Effector memory CD4-positive, alpha-beta T cell (primary cell): ENCODE measurements around the gene ANXA4.

ENCODE experiments used
- DNase-seq, 3 donors: peaks; one replicate each; pipeline ENCODE4 v3.0.0-alpha.2; 2020
- H3K27ac ChIP-seq: 2 replicates; pipeline ENCODE4 v1.7.0; 2013; ENCODE audit warnings: mild to moderate bottlenecking, low read length, moderate library complexity; ENCODE audit not compliant: insufficient read depth, poor library complexity, severe bottlenecking
- H3K27me3 ChIP-seq: replicated peaks from 2 replicates; pipeline ENCODE4 v1.7.0; 2013; ENCODE audit warnings: mild to moderate bottlenecking, low read length; ENCODE audit not compliant: insufficient read depth, control insufficient read depth, poor library complexity, severe bottlenecking
- H3K36me3 ChIP-seq: 2 replicates; pipeline ENCODE4 v1.7.0; 2013; ENCODE audit warnings: mild to moderate bottlenecking, low read length, moderate library complexity; ENCODE audit not compliant: control insufficient read depth, insufficient read depth
- H3K4me1 ChIP-seq: 2 replicates; pipeline ENCODE4 v1.7.0; 2013; ENCODE audit warnings: low read length, mild to moderate bottlenecking; ENCODE audit not compliant: control insufficient read depth, insufficient read depth, poor library complexity, severe bottlenecking
- H3K4me3 ChIP-seq: 2 replicates; pipeline ENCODE4 v1.7.0; 2013; ENCODE audit warnings: low read length, low read depth, mild to moderate bottlenecking; ENCODE audit not compliant: insufficient read depth, poor library complexity, severe bottlenecking
- H3K9me3 ChIP-seq: 2 replicates; pipeline ENCODE4 v1.7.0; 2013; ENCODE audit warnings: mild to moderate bottlenecking, low read length, moderate library complexity; ENCODE audit not compliant: control insufficient read depth

ANXA4 gene

DNA sequence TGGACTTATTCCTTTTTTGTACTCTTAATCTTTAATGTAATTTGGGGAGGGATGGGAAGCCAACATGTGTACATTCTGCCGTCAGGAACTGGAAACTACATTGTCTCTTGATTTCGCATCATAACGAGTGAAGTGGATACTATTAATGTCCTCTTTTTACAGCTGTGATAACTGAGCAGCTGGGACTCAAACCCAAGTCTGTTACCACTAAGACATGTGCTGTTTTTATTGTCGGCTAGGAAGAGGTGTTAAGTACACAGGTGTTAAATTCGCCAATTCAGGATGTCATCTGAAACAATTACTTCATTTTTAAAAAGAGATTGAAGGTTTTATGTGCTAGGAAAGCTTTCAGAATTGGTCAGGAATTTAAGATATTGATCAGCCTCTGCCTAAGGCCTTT, 94.4 kb downstream of the ANXA4 start:
- Histone ChIP-seq H3K4me3 (no peak overlapping the region), H3K27ac (no peak overlapping the region), H3K4me1 (peaks cover 4% of the 10 kb centered on the region)

GRCh38 chr2:69837533-69837932, 95.6 kb downstream of the ANXA4 start:
- Histone ChIP-seq H3K9me3 (no peaks in the 10 kb centered on the region), H3K27me3 (no peaks in the 10 kb centered on the region), H3K36me3 (peaks cover 23% of the 10 kb centered on the region), H3K4me3 (no peak overlapping the region), H3K4me1 (no peaks in the 10 kb centered on the region), H3K27ac (no peak overlapping the region)
- no peak for DNase-seq

More for the DNA sequence above, 94.4 kb downstream of the ANXA4 start:
- H3K9me3 ChIP-seq, result no peaks in the 10 kb centered on the region
- no peaks in the 10 kb centered on the region for H3K27me3 ChIP-seq
- no peak for DNase-seq
- H3K36me3 ChIP-seq, result peaks cover 23% of the 10 kb centered on the region

GRCh38 chr2:69843993-69844392, 102.1 kb downstream of the ANXA4 start:
- Histone ChIP-seq H3K27me3 (no peaks in the 10 kb centered on the region), H3K36me3 (peaks cover 35% of the 10 kb centered on the region), H3K4me3 (no peak overlapping the region), H3K9me3 (no peaks in the 10 kb centered on the region), H3K27ac (no peak overlapping the region), H3K4me1 (no peaks in the 10 kb centered on the region)
- DNase-seq, result no peak

DNA sequence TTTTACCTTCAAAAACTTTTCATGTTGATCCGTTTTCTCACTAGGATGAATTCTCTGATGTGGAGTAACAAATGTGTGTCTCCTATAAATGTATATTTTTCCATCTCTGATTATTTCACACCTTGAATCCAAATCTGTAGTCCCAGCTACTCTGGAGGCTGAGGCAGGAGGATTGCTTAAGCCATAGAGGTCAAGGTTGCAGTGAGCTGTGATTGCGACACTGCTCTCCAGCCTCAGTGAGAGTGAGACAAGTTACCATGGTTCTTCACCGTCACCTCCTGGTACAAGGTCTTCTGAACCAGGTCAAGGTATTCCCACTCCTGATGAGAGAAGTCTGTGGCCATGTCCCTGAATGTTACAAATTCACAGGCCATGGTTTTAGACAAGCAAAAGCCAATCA, 102.6 kb downstream of the ANXA4 start:
- Histone ChIP-seq H3K9me3 (no peaks in the 10 kb centered on the region), H3K36me3 (peaks cover 34% of the 10 kb centered on the region), H3K27ac (no peak overlapping the region), H3K4me3 (no peak overlapping the region), H3K27me3 (no peaks in the 10 kb centered on the region), H3K4me1 (no peaks in the 10 kb centered on the region)
- DNase-seq, result no peak

- no peak for DNase-seq
- H3K4me1 ChIP-seq, result no peaks in the 10 kb centered on the region
- H3K36me3 ChIP-seq, result peaks cover 40% of the 10 kb centered on the region
- no peak overlapping the region for H3K27ac ChIP-seq
- no peaks in the 10 kb centered on the region for H3K27me3 ChIP-seq
- no peak overlapping the region for H3K4me3 ChIP-seq
- H3K9me3 ChIP-seq, result no peaks in the 10 kb centered on the region
Observed at GRCh38 chr2:69846182-69847067, 104.5 kb downstream of the ANXA4 start.

DNA sequence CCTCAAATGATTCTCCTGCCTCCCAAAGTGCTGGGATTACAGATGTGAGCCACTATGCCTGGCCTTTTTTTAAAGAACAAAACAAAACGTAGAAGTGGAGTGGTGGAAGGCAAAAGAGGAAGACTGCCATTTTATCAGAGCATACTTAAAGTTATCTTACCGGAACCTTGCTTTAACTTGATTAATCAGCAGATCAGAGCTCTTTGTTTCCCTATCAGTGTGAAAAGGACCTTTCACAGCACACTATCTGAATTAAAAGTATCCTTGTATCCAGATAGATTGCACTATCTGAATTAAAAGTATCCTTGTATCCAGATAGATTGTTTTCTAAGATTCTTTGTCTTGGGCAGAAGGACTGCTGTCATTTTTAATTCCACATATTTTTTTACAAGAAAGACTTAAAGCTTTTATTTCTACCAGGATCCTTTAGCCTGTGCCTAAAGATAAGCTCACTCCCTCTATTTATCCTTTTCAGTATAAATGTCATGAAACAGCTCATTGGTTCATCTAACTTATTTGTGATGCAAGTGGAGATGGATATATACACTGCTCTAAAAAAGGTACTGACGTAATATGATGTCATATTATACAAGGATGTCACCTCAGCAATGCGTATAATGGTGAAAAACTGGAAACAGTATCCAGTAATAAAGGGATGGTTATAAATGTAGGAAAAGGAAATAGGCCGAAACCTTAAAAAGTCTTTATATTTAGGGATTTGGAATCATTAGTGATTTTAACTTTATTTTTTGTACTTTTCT, 105.3 kb downstream of the ANXA4 start:
- peaks cover 40% of the 10 kb centered on the region for H3K36me3 ChIP-seq
- H3K9me3 ChIP-seq, result no peaks in the 10 kb centered on the region
- H3K4me1 ChIP-seq, result no peaks in the 10 kb centered on the region
- no peaks in the 10 kb centered on the region for H3K27me3 ChIP-seq
- no peak overlapping the region for H3K27ac ChIP-seq
- no peak overlapping the region for H3K4me3 ChIP-seq
- no peak for DNase-seq

DNA sequence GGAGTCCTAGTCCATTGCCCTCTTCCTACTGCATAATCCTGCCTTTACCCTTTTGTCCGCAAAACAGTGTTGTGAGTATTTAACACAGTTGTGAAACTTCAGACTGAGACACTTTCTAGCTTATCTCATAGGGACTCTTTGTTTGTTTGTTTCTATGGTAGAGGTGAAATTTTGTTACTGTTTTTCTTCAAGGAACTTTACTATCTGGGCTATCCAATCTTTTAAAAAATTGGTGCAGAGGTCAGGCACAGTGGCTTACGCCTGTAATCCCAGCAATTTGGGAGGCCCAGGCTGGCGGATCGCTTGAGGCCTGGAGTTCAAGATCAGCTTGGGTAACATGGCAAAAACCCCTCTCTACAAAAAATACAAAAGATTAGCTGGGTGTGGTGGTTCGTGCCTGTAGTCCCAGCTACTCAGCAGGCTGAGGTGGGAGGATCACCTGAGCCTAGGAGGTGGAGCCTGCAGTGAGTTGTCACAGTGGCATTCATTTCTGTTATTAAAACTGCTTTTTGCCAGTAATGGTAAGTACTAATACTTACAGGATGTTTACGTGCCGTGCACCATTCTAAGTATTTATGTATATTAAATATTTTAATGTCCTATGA, 106.4 kb downstream of the ANXA4 start:
- Histone ChIP-seq H3K27ac (no peak overlapping the region), H3K27me3 (no peaks in the 10 kb centered on the region), H3K36me3 (peaks cover 50% of the 10 kb centered on the region), H3K4me3 (no peak overlapping the region), H3K9me3 (no peaks in the 10 kb centered on the region), H3K4me1 (no peaks in the 10 kb centered on the region)
- no peak for DNase-seq

GRCh38 chr2:69858261-69858660, 116.3 kb downstream of the ANXA4 start:
- Histone ChIP-seq H3K27me3 (no peaks in the 10 kb centered on the region), H3K9me3 (no peaks in the 10 kb centered on the region), H3K4me1 (no peaks in the 10 kb centered on the region), H3K27ac (no peak overlapping the region), H3K4me3 (no peak overlapping the region), H3K36me3 (peaks cover 12% of the 10 kb centered on the region)
- no peak for DNase-seq

DNA sequence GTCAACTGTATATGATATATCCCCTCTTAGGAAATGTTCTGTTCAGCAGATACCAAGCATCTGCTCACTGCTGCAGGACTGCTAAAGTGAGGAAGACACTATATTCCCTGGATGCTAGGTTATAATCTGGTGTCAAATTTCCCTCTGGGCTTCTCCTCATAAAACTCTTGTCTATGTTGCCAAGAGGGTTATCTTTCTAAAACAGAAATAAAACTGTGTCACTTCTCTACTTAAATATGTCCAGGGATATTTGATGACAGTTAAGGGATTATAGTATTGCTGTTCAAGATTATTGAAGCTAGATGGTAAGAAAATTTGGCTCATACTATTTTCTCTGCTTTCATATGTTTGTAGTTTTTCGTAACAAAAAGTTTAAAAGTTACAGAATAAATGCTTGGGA, 121.4 kb downstream of the ANXA4 start:
- DNase-seq, result no peak
- Histone ChIP-seq H3K4me3 (no peak overlapping the region), H3K4me1 (no peaks in the 10 kb centered on the region), H3K9me3 (no peaks in the 10 kb centered on the region), H3K27me3 (no peaks in the 10 kb centered on the region), H3K27ac (no peak overlapping the region), H3K36me3 (peaks cover 33% of the 10 kb centered on the region)
